ENCODE data around the gene ALK.
A peak's percentile ranks its signal among the peaks of the same experiment; 100 is the strongest.

The ALK gene

DNA sequence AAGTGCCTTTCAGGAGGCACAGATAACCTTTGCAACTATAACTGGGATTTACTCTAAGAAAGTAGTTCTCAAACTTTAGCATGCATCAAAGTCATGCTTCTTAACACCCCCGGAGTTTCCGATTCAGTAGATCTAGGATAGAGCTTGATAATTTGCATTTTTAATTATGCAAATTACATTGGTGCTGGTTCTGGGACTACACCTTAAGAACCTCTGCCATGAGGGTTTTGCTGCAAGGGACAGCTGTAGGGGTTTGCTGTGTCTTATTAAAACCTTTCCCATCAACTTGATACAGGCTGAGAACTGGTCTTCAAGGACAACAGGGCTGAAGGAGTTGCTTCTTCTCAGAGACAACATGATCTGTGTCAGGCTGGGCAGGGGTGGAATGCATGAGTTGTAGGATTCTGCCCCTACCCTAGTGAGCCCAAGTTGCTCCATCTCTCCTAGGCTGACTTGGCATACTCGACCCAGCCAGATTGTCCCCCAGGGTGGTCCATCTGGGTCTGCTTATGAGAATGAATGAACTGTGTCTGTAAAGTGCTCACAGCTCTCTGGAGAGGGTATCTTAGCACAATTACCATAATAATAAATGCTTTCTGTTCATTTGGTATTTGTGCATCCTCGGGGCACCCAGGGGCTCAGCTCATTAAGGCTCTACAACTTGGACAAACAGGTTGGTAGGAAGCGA, 573.5 kb downstream of the ALK start:
- no peak for DNase-seq

GRCh38 chr2:29345236-29345635, 576.1 kb downstream of the ALK start:
- DNase-seq, result no peak

DNA sequence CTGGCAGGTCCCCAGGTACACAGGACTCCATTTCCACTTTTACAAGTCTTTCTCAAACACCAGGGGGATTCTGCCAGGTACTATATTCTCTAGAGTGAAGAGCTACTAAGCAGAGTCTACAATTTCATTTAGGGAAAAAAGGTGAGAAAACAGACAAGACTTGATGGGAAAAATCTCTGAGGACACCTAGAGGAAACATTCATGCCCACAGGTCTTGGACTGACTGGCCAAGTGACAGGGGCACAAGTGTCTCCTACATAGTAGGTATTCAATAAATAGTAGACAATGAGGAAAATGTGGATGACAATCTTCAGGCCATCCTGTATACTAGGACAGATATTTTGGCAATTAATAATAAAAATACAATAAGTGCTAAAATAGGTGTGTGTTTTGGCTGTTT, 577.6 kb downstream of the ALK start:
- no peak for DNase-seq

GRCh38 chr2:29336341-29337241, 584.8 kb downstream of the ALK start:
- no peak for DNase-seq

DNA sequence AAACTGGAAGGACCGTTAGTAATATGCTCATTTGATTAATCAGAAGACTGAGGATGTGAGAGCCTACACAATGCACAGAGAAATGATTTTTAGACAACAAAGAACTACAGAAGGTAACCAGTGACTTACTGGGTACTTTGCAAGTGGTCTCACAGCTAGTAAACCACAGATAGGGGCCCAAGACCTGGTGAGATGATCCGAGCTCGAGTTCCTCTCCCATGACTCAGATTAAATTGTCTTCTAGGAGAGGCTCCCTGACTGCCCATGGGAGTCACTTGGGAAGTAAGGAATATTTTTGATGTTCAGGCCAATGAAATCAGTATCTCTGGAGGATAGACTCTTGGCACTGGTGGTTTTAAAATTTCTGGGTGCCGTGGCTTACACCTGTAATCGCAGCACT, 586.0 kb downstream of the ALK start:
- DNase-seq, result no peak

- no peak for DNase-seq
These were observed 586.7 kb downstream of the ALK start for GRCh38 chr2:29334706-29335105.

DNA sequence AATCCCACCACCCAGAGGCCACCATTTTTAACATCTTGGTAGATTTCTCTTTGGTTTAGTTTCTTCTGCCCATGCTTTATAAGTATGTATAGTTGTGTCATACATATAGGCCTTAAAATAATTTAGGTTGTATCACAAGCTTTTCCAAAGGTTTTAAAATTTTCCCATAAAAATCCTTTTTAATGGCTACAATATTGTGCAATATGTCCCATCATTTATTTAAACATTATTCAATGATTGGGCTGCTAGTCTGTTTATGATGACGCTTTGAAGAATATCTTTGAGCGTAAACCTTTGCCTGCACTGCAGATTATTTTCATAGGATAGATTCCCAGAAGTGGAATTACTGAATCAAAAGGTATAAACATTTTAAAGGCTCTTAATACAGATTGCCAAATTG, 588.8 kb downstream of the ALK start:
- DNase-seq, result no peak

DNA sequence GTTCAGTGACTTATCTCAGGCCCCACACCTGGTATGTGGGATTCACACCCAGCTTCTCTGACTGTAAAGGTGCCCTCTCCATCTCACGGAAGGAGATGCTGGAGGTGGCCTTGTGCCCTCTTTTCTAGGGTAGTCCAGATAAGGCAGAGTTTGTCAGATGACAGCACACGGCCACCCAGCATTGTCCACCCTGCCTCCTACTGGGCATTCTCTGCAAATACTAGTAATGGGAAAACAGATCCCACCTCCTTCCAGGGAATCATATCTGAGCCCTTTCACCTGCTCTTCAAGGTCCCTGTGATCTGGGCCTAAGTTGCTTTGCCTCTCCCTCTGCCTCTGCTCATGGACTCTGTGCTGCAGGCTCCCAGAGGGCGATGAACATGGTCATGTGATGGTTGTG, 591.5 kb downstream of the ALK start:
- DNase-seq, result no peak

DNA sequence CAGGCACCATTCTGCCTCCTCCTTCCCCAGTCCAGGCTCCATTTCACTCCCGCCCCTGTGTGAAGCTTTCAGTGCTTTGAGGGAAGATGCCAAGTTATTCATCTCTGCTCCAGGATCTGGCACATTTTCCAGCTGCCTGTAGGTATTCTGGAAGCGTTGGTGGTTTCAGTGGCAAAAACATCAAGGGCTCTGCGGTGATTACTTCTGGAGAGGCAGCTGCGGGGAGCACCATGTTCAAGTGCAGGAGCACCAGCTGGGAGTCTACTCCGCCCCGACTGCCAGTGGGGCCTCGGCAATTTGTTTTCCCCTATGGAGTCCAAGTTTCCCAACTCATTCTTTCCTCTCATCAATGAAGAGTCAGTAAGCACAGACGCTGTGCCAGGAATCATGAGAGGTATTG, 594.5 kb downstream of the ALK start:
- no peak for DNase-seq

DNA sequence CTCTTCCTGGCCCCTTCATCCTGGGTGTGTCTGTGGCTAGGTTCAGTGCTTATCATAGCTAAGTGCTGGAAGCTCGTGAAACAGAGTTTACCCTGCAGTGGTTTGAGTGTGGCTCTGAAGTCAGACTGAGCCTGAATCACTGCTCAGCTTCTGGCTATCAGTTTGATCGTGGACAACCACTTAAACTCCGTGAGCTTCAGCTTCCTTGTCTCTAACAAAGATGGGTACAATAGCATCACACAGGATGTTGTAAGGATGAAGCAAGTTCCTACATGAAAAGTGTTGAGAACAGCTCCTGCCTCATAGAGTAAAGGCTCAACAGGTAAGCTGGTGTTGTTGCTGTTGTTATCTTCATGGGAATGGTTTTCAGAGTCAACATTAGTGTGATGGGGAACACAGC, 595.8 kb downstream of the ALK start:
- DNase-seq, result no peak

DNA sequence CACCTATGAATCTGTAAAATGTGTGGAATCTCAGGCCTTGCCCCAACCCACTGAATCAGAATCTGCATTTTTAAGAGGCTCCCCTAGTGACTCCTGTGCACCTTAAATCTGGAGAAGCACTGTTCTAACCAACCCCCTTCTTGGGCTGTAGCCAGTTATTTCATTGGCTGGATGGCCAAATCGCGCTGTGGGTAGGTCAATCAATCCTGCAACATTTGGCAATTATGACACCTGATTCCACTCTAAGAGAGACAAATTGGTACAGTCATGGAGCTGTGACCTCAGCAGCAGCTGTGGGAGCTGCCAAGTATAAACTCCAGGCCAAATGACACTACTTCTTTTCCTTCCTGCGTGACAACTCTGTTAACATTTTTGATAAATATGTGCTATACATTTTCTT, 597.4 kb downstream of the ALK start:
- DNase-seq, result no peak

- DNase-seq, result no peak
These were observed 598.1 kb downstream of the ALK start for GRCh38 chr2:29323301-29323700.

DNA sequence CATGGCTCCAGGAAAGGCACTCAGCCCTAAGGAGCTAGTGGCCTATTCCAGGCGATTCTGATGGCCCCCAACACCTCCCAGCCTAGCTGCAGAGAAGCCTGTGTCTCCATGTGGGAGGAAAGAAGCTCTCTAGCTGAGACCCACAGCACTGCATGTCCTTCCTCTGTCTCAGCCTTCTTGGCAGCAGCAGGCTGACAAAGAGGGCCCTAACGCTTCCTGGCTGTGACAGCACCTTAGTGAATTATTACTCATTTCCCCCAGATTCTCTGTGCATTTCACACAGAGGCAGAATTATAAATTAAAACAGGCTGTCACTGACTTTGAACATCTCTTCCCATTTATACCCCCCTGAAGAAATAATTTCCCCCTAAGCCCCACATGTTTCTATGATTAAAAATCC, 599.4 kb downstream of the ALK start:
- peak in 1 of 2 experiments; percentile 27 for DNase-seq

- no peak for DNase-seq
These were observed 603.4 kb downstream of the ALK start for GRCh38 chr2:29317801-29318485.

GRCh38 chr2:29317077-29317517, 604.3 kb downstream of the ALK start:
- DNase-seq, result no peak

DNA sequence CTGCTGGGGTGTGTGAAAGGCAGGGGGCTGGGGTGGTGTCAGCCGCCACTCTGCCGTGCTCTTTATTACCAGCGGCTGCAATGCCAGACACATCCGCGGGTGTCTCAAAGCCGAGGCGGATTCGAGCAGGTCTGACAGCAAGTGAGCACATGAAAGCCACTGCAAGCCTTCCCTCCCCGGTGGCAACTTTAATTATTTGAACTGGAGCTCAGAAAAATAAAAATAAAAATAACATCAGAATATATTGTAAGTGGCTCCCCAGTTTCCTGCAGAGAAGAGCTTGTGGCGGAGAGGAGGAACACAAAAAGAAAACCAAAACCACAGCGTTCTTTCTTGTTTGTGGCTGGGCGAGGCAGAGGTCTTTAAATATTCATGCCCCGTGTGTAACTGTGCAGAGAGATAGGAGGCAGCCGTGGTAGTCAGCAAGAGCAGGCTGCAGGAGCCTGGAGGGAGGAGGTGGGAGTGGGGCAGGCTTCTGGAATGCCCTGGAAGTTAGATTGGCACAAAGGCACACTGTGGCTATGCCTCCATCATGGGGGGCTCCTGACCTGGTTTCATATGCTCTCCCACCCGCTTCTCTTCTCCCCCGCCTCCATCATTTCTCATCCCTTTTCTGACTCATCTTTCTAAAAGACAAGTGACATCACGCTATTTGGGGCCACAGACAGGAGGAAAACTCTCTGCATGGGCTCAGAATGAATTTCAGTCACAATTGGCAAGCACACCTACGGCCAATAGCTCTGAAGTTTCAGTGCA, 606.4 kb downstream of the ALK start:
- peak; percentile 67 to 72 for DNase-seq

DNA sequence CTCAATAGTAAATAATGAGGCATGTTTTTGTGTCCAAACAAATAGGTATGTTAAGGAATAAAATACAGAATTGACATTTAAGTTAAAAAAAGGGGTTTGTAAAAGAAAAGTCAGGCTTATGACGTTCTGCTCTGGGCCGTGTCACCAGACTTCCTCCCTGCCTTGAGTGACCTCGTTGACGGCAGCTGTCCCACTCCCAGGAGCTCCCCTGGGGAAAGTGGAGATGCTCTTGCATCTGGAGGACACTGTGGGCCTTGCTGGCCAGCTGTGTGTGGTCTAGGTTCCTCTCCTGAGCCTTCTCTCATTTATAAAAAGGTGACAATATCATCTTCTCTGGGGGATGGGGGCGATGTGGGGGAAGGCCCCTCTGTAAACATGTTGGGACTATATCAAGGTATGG, 609.9 kb downstream of the ALK start:
- no peak for DNase-seq

- DNase-seq, result no peak
These were observed 610.6 kb downstream of the ALK start for GRCh38 chr2:29310650-29311348.

- DNase-seq, result peak; percentile 40 to 45
These were observed 612.0 kb downstream of the ALK start for GRCh38 chr2:29309090-29310029.

DNA sequence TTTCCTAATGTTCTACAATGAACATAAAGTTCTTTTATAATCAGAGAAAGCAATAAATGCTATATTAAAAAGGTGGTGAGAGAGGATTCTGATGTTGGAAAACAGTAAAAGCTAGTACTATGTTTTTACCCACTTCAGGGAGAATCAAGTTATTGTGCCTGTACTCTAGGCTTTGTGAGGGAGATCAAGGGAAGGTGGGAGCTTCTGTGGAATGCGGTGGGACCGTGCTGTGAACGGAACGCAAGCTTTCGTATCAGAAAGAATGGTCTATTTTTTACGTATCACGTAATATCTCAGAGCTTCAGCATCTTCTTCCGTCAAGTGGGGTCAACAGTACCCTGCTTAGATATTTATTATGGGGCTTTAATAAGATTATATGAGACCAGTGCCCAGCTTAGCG, 613.0 kb downstream of the ALK start:
- DNase-seq, result no peak

DNA sequence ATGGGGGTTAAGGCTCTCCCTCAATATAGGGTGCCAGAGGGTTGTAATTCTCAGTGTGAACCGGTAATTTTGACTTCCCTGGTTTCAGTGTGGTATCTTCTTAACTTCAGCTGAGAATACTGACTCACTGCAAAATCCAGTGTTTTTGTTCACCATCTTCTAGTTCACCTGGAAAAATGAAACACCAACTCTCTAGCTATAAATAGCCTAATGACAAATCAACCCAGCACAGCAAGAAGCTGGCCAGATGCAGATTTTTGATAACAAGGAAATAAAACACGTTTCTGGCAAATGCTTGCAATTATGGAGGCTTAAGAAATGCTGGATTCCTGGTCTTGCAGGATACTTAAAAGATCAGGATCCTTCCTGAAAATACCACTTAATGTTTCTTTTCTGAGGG, 613.9 kb downstream of the ALK start:
- DNase-seq, result no peak
